Endodermal cell (in vitro differentiated cells): ENCODE results near the gene LAMP2. TPM values are rescaled to one million over a fixed set of nuclear protein-coding genes. Genes with fewer than 3 reads are reported as not detected.
A peak's percentile ranks its signal among the peaks of the same experiment; 100 is the strongest.

Source experiments
- DNase-seq: peaks from one replicate; pipeline ENCODE4 v3.0.0-alpha.2; 2017
- H3K27ac ChIP-seq: 2 replicates; pipeline ENCODE4 v1.5.1; 2013; ENCODE audit warnings: mild to moderate bottlenecking, low read depth, low read length, moderate library complexity
- H3K27me3 ChIP-seq: 2 replicates; pipeline ENCODE4 v1.6.1; 2013; ENCODE audit warnings: mild to moderate bottlenecking, low read length, moderate library complexity; ENCODE audit not compliant: insufficient read depth, control insufficient read depth, poor library complexity, severe bottlenecking
- H3K36me3 ChIP-seq: 2 replicates; pipeline ENCODE4 v1.7.0; 2013; ENCODE audit warnings: mild to moderate bottlenecking, low read length, moderate library complexity; ENCODE audit not compliant: control insufficient read depth, insufficient read depth
- H3K4me1 ChIP-seq: one replicate; pipeline ENCODE4 v1.7.0; 2013; ENCODE audit warnings: low read length; ENCODE audit not compliant: control insufficient read depth, insufficient read depth
- H3K4me3 ChIP-seq: 2 replicates; pipeline ENCODE4 v1.5.1; 2013; ENCODE audit warnings: mild to moderate bottlenecking, low read length, moderate library complexity
- H3K9ac ChIP-seq: 2 replicates; pipeline ENCODE4 v1.6.1; 2013; ENCODE audit warnings: mild to moderate bottlenecking, low read length, moderate library complexity; ENCODE audit not compliant: poor library complexity, severe bottlenecking; ENCODE audit errors: extremely low read depth
- H3K9me3 ChIP-seq: 2 replicates; pipeline ENCODE4 v1.6.1; 2013; ENCODE audit warnings: mild to moderate bottlenecking, low read length, moderate library complexity; ENCODE audit not compliant: control insufficient read depth
- H3K27ac Mint-ChIP-seq: 2 replicates; pipeline ENCODE4 v1.8.0; 2020; ENCODE audit warnings: mixed read lengths
- H3K27me3 Mint-ChIP-seq: 2 replicates; pipeline ENCODE4 v1.8.0; 2021; ENCODE audit warnings: mild to moderate bottlenecking, mixed read lengths; ENCODE audit not compliant: insufficient read depth
- H3K36me3 Mint-ChIP-seq: 2 replicates; pipeline ENCODE4 v1.8.0; 2020; ENCODE audit warnings: low read depth, mixed read lengths
- H3K4me1 Mint-ChIP-seq: 2 replicates; pipeline ENCODE4 v1.8.0; 2020; ENCODE audit warnings: mixed read lengths
- H3K4me3 Mint-ChIP-seq: 2 replicates; pipeline ENCODE4 v1.8.0; 2020; ENCODE audit warnings: mild to moderate bottlenecking, moderate library complexity, mixed read lengths
- H3K9me3 Mint-ChIP-seq: 2 replicates; pipeline ENCODE4 v1.8.0; 2020; ENCODE audit warnings: mild to moderate bottlenecking, mixed read lengths
- WGBS, 2 experiments: methylation state at CpG; one replicate each; pipeline versions ENCODE4 v1.1.5 to v1.1.7; 2013; ENCODE audit warnings: missing lambda C conversion rate in 2 of 2, mixed read lengths in 1 of 2; ENCODE audit not compliant: insufficient coverage in 1 of 2, insufficient read length in 1 of 2; 5-methylcytosine and 5-hydroxymethylcytosine counted together
- total RNA-seq, 2 donors: library from RNA; stranded (reverse); fragmentation: NEBNext Ultra II Directional in 1 of 2; extraction: Animal tissue kit (Norgen Biotek cat#: 25700) in 1 of 2; gene quantifications; 2 replicates in 1 of 2; 3 replicates in 1 of 2; pipeline ENCODE4 v1.2.1, GENCODE V29; 2021
- TF ChIP-seq, protein P1 (sequence below): fragments of 200-600 bp; sonication (generic); conservative IDR thresholded peaks from 2 replicates; pipeline ENCODE4 v1.5.0; 2021; ENCODE audit warnings: antibody characterized with exemption, mild to moderate bottlenecking

Gene LAMP2
- total RNA-seq, 2 donors from 2014 or later: 33.5 to 34.7 TPM

- Histone ChIP-seq H3K27me3 (no peaks in the 10 kb centered on the region), H3K27ac (peak overlapping the region; percentile 89), H3K9me3 (no peaks in the 10 kb centered on the region), H3K36me3 (no peaks in the 10 kb centered on the region), H3K4me3 (peak overlapping the region; percentile 86), H3K9ac (peak overlapping the region; percentile 67), H3K4me1 (no peaks in the 10 kb centered on the region)
- peak overlapping the region; percentile 97 for H3K27ac Mint-ChIP-seq
- no peaks in the 10 kb centered on the region for H3K36me3 Mint-ChIP-seq
- peaks cover 38% of the 10 kb centered on the region for H3K9me3 Mint-ChIP-seq
- 0% methylated on average over 2 of the region's 2 CpGs; no CpG with 5 or more reads in 1 of the 2 experiments for WGBS, 2 experiments
- DNase-seq: no peak
- H3K4me3 Mint-ChIP-seq: peak overlapping the region; percentile 84
- no peaks in the 10 kb centered on the region for H3K27me3 Mint-ChIP-seq
- peaks cover 4% of the 10 kb centered on the region for H3K4me1 Mint-ChIP-seq
- TF ChIP-seq, protein P1, sequence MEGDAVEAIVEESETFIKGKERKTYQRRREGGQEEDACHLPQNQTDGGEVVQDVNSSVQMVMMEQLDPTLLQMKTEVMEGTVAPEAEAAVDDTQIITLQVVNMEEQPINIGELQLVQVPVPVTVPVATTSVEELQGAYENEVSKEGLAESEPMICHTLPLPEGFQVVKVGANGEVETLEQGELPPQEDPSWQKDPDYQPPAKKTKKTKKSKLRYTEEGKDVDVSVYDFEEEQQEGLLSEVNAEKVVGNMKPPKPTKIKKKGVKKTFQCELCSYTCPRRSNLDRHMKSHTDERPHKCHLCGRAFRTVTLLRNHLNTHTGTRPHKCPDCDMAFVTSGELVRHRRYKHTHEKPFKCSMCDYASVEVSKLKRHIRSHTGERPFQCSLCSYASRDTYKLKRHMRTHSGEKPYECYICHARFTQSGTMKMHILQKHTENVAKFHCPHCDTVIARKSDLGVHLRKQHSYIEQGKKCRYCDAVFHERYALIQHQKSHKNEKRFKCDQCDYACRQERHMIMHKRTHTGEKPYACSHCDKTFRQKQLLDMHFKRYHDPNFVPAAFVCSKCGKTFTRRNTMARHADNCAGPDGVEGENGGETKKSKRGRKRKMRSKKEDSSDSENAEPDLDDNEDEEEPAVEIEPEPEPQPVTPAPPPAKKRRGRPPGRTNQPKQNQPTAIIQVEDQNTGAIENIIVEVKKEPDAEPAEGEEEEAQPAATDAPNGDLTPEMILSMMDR: no peak
Observed at GRCh38 chrX:120468479-120468824, 644 bp downstream of the LAMP2 start.

DNA sequence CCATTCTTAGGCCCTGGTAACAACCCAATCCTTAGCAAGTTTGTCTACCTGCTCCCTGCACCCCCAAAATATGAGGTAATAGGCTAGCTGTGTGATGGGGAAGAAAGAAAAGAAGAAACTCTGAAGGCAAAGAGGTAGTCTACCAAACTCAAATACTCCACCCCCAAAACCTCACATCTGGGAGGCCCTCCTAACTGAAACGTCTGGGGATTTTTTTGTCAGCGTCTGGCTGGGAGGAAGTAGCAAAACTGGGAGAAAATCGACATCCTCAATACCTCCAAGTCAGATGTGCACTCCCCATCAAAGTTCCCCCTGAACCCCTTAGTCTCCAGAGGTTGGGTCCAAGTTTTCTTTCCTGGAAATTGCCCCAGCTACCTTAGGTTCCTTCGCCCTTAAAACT is 1.0 kb downstream of the LAMP2 start:
- TF ChIP-seq, protein P1: no peak
- H3K36me3 ChIP-seq: no peaks in the 10 kb centered on the region
- no peaks in the 10 kb centered on the region for H3K4me1 ChIP-seq
- Mint-ChIP-seq H3K27ac (peak overlapping the region; percentile 97), H3K4me3 (peak overlapping the region; percentile 84), H3K4me1 (peaks cover 4% of the 10 kb centered on the region), H3K27me3 (no peaks in the 10 kb centered on the region), H3K36me3 (no peaks in the 10 kb centered on the region), H3K9me3 (peaks cover 35% of the 10 kb centered on the region)
- 13% methylated on average over 4 of the region's 4 CpGs; no CpG with 5 or more reads in 1 of the 2 experiments for WGBS, 2 experiments
- peak overlapping the region; percentile 67 for H3K9ac ChIP-seq
- H3K27me3 ChIP-seq: no peaks in the 10 kb centered on the region
- no peak overlapping the region for H3K27ac ChIP-seq
- H3K9me3 ChIP-seq: no peaks in the 10 kb centered on the region
- DNase-seq: no peak
- H3K4me3 ChIP-seq: peak overlapping the region; percentile 86

DNA sequence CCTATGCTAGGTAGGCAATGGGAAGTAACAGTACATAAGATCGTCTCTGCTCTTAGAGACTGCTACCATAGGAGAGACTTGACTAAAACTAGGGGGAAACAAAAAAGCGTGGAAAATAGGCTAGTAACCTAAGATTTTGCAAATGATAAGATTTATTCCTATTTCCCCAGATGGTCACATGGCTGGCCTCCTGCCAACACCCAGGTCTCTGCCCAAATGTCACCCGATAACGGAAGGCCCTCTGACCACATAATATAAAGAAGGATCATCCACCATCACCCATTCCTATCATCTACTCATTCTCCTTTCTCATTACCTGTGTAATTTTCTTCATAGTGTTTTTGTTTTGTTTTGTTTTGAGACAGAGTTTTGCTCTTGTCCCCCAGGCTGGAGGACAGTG is 4.7 kb downstream of the LAMP2 start:
- no peak for DNase-seq
- Histone ChIP-seq H3K4me3 (no peak overlapping the region), H3K4me1 (no peaks in the 10 kb centered on the region), H3K27ac (no peak overlapping the region), H3K36me3 (no peaks in the 10 kb centered on the region), H3K9ac (no peak overlapping the region), H3K9me3 (no peaks in the 10 kb centered on the region), H3K27me3 (no peaks in the 10 kb centered on the region)
- H3K4me1 Mint-ChIP-seq: peaks cover 4% of the 10 kb centered on the region
- no peak overlapping the region for H3K27ac Mint-ChIP-seq
- H3K36me3 Mint-ChIP-seq: no peaks in the 10 kb centered on the region
- 98% methylated on average over 4 of the region's 4 CpGs; no CpG with 5 or more reads in 1 of the 2 experiments for WGBS, 2 experiments
- H3K9me3 Mint-ChIP-seq: peaks cover 32% of the 10 kb centered on the region
- H3K27me3 Mint-ChIP-seq: no peaks in the 10 kb centered on the region
- H3K4me3 Mint-ChIP-seq: no peak overlapping the region
- TF ChIP-seq, protein P1: no peak
